Hepatocyte (in vitro differentiated cells): ENCODE results near the gene CCNO. TPM values are rescaled to one million over a fixed set of nuclear protein-coding genes. Genes with fewer than 3 reads are reported as not detected.
A peak's percentile ranks its signal among the peaks of the same experiment; 100 is the strongest.

Experiments used
- DNase-seq: peaks from one replicate; pipeline ENCODE4 v3.0.0-alpha.2; 2016; ENCODE audit warnings: low spot score
- H2AFZ ChIP-seq: fragments of 200-600 bp; sonication (generic); 2 replicates; pipeline ENCODE4 v1.6.0; 2016; ENCODE audit warnings: antibody characterized with exemption, mild to moderate bottlenecking
- H3K27ac ChIP-seq: fragments of 200-600 bp; sonication (generic); 2 replicates; pipeline ENCODE4 v1.5.1; 2016; ENCODE audit warnings: mild to moderate bottlenecking
- H3K27me3 ChIP-seq: fragments of 200-600 bp; sonication (generic); 2 replicates; pipeline ENCODE4 v1.6.1; 2016
- H3K36me3 ChIP-seq: fragments of 200-600 bp; sonication (generic); replicated peaks from 2 replicates; pipeline ENCODE4 v1.5.1; 2016; ENCODE audit warnings: low read depth; ENCODE audit not compliant: insufficient read depth
- H3K4me1 ChIP-seq: fragments of 200-600 bp; sonication (generic); 2 replicates; pipeline ENCODE4 v1.5.1; 2016; ENCODE audit warnings: mild to moderate bottlenecking, moderate library complexity; ENCODE audit not compliant: insufficient read depth
- H3K4me2 ChIP-seq: fragments of 200-600 bp; sonication (generic); 2 replicates; pipeline ENCODE4 v1.6.0; 2016
- H3K4me3 ChIP-seq: fragments of 200-600 bp; sonication (generic); 2 replicates; pipeline ENCODE4 v1.5.1; 2016; ENCODE audit warnings: mild to moderate bottlenecking
- H3K79me2 ChIP-seq: fragments of 200-600 bp; sonication (generic); 2 replicates; pipeline ENCODE4 v1.6.0; 2017; ENCODE audit warnings: mild to moderate bottlenecking
- H3K9me2 ChIP-seq: fragments of 200-600 bp; sonication (generic); replicated peaks from 2 replicates; pipeline ENCODE4 v1.6.0; 2017; ENCODE audit warnings: mild to moderate bottlenecking; ENCODE audit not compliant: insufficient read depth
- H3K9me3 ChIP-seq: fragments of 200-600 bp; sonication (generic); 2 replicates; pipeline ENCODE4 v1.5.1; 2016; ENCODE audit warnings: low read depth, mild to moderate bottlenecking
- H4K20me1 ChIP-seq: fragments of 200-600 bp; sonication (generic); 2 replicates; pipeline ENCODE4 v1.6.0; 2016; ENCODE audit warnings: mild to moderate bottlenecking; ENCODE audit not compliant: insufficient read depth, poor library complexity, severe bottlenecking
- EZH2 ChIP-seq: fragments of 200-600 bp; sonication (generic); IDR thresholded peaks from 2 replicates; pipeline ENCODE4 v1.6.1; 2016; ENCODE audit warnings: antibody characterized with exemption, mild to moderate bottlenecking, borderline replicate concordance
- EZH2phosphoT487 ChIP-seq: fragments of 200-600 bp; sonication (generic); IDR thresholded peaks from one replicate; pipeline ENCODE4 v1.6.1; 2018; ENCODE audit warnings: antibody characterized with exemption, mild to moderate bottlenecking, low read depth, moderate library complexity; ENCODE audit not compliant: unreplicated experiment, severe bottlenecking
- WGBS: methylation state at CpG from one replicate; pipeline ENCODE4 v1.1.6; 2016; ENCODE audit warnings: low lambda C conversion rate; ENCODE audit errors: missing lambda C conversion rate; 5-methylcytosine and 5-hydroxymethylcytosine counted together
- polyA plus RNA-seq: library from polyadenylated mRNA; unstranded; fragments of >200 nt; fragmentation: Nextera tagmentation; extraction: Ambion mirVana; gene quantifications from 2 replicates; pipeline ENCODE4 v1.2.1, GENCODE V29; 2016
- total RNA-seq: library from RNA; depleted of rRNA; stranded (reverse); fragments of >200 nt; gene quantifications from 2 replicates; pipeline ENCODE4 v1.2.3, GENCODE V29; 2014
- TF ChIP-seq, protein P1 (sequence below): fragments of 200-600 bp; sonication (generic); IDR thresholded peaks from 2 replicates; pipeline ENCODE4 v1.5.1; 2016; ENCODE audit warnings: antibody characterized with exemption, mild to moderate bottlenecking; ENCODE audit not compliant: poor library complexity

Gene CCNO
- total and polyA plus RNA-seq, 2 experiments from 2014 or later, result 0.13 to 0.97 TPM

DNA sequence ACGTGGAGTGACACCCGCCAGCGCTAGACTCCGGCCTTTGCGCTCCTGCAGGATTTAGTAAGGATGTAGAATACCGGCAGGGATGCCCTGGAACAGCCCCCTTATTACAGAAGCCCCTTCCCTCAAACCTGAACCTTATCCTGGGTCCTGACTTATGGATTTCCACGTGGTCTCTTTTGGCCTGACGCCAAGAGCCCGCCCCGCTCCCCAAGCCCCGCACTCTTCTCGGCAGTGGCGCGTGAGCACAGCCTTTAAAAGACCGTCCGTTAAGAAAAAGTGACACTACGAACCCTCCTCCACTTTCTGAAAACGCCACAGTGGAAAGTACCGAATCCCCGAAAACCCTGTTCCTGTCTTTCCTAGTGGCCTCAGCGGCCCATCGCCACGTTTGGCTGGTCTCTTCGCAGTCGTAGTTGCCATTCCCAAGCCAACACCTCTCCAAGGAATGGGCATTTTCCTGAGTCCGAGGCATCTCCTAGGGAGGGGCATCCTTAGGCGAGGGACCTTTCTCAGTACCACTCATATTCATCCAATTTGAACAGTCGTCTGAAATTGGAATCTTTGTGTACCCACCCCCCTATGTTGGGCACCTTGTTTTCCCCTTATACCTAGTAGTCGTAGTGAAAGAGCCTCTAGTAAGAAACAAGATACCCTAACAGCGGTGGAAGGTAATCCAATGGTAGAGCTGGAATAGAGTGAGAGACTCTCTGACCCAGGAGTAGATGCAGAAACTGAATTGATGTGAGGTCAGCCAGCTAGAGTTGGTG lies 5.6 kb downstream of the CCNO start:
- Histone ChIP-seq H3K27ac (no peak overlapping the region), H4K20me1 (no peaks in the 10 kb centered on the region), H2AFZ (peak overlapping the region; percentile 66), H3K9me3 (no peaks in the 10 kb centered on the region), H3K27me3 (peaks cover 99% of the 10 kb centered on the region), H3K36me3 (no peaks in the 10 kb centered on the region), H3K79me2 (no peaks in the 10 kb centered on the region), H3K9me2 (no peaks in the 10 kb centered on the region), H3K4me2 (peak overlapping the region; percentile 96), H3K4me1 (peaks cover 36% of the 10 kb centered on the region), H3K4me3 (peak overlapping the region; percentile 52)
- DNase-seq, result no peak
- TF ChIP-seq EZH2 (no peak), EZH2phosphoT487 (no peak)
- TF ChIP-seq, protein P1, sequence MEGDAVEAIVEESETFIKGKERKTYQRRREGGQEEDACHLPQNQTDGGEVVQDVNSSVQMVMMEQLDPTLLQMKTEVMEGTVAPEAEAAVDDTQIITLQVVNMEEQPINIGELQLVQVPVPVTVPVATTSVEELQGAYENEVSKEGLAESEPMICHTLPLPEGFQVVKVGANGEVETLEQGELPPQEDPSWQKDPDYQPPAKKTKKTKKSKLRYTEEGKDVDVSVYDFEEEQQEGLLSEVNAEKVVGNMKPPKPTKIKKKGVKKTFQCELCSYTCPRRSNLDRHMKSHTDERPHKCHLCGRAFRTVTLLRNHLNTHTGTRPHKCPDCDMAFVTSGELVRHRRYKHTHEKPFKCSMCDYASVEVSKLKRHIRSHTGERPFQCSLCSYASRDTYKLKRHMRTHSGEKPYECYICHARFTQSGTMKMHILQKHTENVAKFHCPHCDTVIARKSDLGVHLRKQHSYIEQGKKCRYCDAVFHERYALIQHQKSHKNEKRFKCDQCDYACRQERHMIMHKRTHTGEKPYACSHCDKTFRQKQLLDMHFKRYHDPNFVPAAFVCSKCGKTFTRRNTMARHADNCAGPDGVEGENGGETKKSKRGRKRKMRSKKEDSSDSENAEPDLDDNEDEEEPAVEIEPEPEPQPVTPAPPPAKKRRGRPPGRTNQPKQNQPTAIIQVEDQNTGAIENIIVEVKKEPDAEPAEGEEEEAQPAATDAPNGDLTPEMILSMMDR, result no peak
- 4% methylated on average over 29 of the region's 30 CpGs for WGBS

DNA sequence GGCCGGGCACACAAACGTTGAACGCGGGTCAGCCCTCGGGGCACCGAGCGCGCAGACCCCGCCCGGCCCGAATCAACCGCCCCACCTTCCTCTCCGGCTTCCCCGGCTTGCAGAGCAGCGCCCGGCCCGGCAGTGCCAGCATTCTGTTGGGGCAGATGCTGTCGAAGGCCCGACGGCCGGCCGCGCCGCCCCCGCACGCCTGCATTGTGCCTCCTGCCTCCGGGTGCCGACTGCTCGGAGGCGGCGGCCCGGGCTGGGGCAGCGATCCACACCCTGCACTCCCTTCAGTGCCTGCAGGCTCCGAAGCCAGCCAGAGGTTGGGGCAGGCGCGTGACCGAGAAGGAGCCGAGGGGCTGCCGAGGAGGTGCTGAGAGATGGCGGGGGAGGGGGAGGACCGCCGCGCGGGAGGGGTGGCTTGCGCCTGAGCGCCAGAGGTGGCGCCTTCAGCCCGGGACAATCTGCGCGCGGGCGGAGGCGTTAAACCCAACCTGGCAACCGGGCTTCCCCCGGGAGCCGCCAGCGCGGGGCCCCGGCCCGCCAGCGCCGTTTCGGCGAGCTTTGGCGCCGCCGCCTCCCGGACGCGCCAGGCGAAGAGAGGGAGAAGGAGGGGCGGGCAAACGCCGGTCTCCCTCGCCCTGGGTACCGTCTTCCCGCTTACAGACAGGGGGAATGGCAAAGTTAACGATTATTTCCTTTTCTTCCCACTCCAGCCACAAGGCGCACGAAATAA lies 6.3 kb downstream of the CCNO start, which contains the start of gene MCIDAS:
MCIDAS (minus strand) TSS at position 382 of the 730 bp plus-strand sequence; CDS start at position 205, 177 bp downstream.
- peak within 1 kb of the TSS; percentile 52 for H3K4me3 ChIP-seq
- peak; percentile 76 for DNase-seq
- peak within 1 kb of the TSS; percentile 66 for H2AFZ ChIP-seq
- H3K9me2 ChIP-seq, result no peaks in the 10 kb centered on the region
- TF ChIP-seq EZH2 (peak; percentile 51), EZH2phosphoT487 (peak; percentile 21)
- TF ChIP-seq, protein P1, result peak; percentile 24
- no peak within 1 kb of the TSS for H3K27ac ChIP-seq
- H3K9me3 ChIP-seq, result no peaks in the 10 kb centered on the region
- H3K4me2 ChIP-seq, result peak within 1 kb of the TSS; percentile 96
- H3K79me2 ChIP-seq, result no peaks in the 10 kb centered on the region
- no peaks in the 10 kb centered on the region for H3K36me3 ChIP-seq
- under 1% methylated on average over 36 of the region's 80 CpGs for WGBS
- peaks cover 99% of the 10 kb centered on the region for H3K27me3 ChIP-seq
- peaks cover 30% of the 10 kb centered on the region for H3K4me1 ChIP-seq
- H4K20me1 ChIP-seq, result no peaks in the 10 kb centered on the region

DNA sequence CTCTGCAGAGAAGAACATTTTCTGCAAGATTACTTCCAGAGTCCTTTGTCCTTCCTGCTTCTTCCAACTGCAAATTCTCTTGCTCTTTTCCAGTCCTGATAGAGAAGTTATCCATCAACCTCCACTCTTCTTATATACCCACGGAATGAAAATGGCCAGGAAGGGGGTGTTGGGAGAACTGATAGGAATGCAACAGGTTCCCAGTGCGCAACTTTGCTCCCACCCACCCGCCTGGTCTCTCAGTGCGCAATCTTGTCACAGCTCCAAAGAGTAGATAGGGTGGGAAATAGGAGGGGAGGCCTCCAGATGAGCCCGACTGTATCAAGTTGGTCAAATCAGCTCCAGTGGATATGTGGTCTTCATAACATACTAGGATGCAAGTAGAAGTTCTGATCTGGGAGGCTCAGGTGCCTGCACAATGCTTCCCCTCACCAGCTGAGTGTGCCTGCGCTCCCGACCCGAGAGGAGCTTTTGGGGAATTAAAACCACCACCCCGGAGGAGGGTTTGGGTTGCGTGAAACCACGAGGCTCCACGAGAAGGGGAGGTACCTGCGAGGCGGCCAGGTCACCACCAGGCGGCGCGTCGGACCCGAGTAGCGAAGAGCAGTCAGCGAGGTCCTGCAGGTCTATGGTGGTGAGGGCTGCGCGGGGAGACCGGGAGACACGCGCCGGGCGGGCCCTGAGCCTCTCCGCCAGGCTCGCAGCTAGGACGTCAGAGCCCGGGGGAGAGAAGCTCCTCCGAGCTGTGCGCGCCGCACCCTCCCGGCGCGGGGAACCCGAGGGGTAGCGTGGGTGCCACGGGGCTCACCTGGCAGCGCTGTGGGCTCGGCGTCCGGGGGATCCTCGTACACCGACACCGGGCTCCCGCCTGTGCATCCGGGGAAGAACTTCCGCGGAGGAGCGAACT lies 7.1 kb downstream of the CCNO start:
- H3K79me2 ChIP-seq, result no peaks in the 10 kb centered on the region
- H3K27me3 ChIP-seq, result peaks cover 99% of the 10 kb centered on the region
- peak overlapping the region; percentile 96 for H3K4me2 ChIP-seq
- peak overlapping the region; percentile 52 for H3K4me3 ChIP-seq
- no peaks in the 10 kb centered on the region for H4K20me1 ChIP-seq
- no peaks in the 10 kb centered on the region for H3K9me3 ChIP-seq
- TF ChIP-seq EZH2phosphoT487, result no peak
- TF ChIP-seq EZH2, result peak; percentile 60
- TF ChIP-seq, protein P1, result peak; percentile 61
- 9% methylated on average over 42 of the region's 54 CpGs for WGBS
- peak; percentile 80 for DNase-seq
- H3K9me2 ChIP-seq, result no peaks in the 10 kb centered on the region
- H3K36me3 ChIP-seq, result no peaks in the 10 kb centered on the region
- H3K27ac ChIP-seq, result no peak overlapping the region
- peaks cover 22% of the 10 kb centered on the region for H3K4me1 ChIP-seq
- peak overlapping the region; percentile 66 for H2AFZ ChIP-seq
